IMR-90 (cell line): ENCODE results near the gene EZR.

Experiments
- BHLHE40 ChIP-seq: fragments of 150-350 bp; IDR thresholded peaks from 2 replicates; pipeline ENCODE4 v1.6.1; 2016; ENCODE audit warnings: mild to moderate bottlenecking, low read depth, low read length
- CEBPB ChIP-seq: IDR thresholded peaks from 2 replicates; pipeline ENCODE4 v1.6.1; 2012; ENCODE audit warnings: low read depth, low read length, improper control_type of control experiment
- MXI1 ChIP-seq: IDR thresholded peaks from 2 replicates; pipeline ENCODE4 v1.6.1; 2012; ENCODE audit warnings: low read depth, mild to moderate bottlenecking, low read length, moderate library complexity, borderline replicate concordance
- POLR2A ChIP-seq: IDR thresholded peaks from 2 replicates; pipeline ENCODE4 v1.6.1; 2012; ENCODE audit warnings: mild to moderate bottlenecking, low read depth, low read length
- RAD21 ChIP-seq: IDR thresholded peaks from 2 replicates; pipeline ENCODE4 v1.6.1; 2012; ENCODE audit warnings: low read length, improper control_type of control experiment
- SMC3 ChIP-seq: fragments of 150-350 bp; IDR thresholded peaks from 2 replicates; pipeline ENCODE4 v1.6.1; 2016; ENCODE audit warnings: low read depth, mild to moderate bottlenecking, antibody characterized with exemption, low read length, moderate library complexity
- TF ChIP-seq, protein P1 (sequence below): conservative IDR thresholded peaks from 2 replicates; pipeline ENCODE4 v1.5.1; 2012; ENCODE audit warnings: mild to moderate bottlenecking, low read depth, low read length, improper control_type of control experiment
- TF ChIP-seq, protein P2 (sequence below): fragments of 150-350 bp; IDR thresholded peaks from 2 replicates; pipeline ENCODE4 v1.6.1; 2017; ENCODE audit warnings: mild to moderate bottlenecking, antibody characterized with exemption, low read length, low read depth

DNA sequence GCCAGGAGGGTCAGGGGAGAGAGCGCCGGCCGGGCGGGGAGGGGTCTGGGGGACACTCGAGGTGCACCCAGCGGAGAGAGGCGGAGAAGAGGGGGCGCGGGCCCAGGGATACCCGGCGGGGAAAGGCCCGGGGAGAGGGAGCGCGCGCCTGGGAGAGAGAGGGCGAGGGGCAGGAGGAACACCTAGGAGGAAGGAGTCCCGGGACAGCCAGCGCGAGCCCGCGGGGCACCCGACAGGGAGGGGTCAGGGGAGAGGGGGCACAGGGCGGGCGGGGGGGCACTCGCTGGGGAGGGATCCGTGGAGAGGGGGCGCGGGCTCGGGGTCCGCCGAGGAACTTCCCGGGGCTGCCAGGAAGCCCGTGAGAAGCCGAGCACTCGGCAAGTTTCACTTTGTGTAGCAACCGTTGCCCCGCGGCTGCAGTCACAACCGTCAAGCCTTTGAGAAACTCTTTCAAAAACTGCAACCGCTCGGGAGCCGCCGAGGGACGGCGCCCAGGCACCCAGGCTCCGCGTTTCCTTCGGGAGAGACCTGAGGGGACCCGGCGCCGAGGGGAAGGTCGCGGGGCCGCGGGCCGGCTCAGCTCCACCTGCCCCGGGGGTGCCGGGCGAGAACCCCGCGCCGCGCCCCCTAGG lies 471 bp downstream of the EZR start:
- TF ChIP-seq POLR2A (no peak), RAD21 (no peak), SMC3 (no peak), MXI1 (no peak), BHLHE40 (no peak), CEBPB (no peak)
- TF ChIP-seq, protein P1, sequence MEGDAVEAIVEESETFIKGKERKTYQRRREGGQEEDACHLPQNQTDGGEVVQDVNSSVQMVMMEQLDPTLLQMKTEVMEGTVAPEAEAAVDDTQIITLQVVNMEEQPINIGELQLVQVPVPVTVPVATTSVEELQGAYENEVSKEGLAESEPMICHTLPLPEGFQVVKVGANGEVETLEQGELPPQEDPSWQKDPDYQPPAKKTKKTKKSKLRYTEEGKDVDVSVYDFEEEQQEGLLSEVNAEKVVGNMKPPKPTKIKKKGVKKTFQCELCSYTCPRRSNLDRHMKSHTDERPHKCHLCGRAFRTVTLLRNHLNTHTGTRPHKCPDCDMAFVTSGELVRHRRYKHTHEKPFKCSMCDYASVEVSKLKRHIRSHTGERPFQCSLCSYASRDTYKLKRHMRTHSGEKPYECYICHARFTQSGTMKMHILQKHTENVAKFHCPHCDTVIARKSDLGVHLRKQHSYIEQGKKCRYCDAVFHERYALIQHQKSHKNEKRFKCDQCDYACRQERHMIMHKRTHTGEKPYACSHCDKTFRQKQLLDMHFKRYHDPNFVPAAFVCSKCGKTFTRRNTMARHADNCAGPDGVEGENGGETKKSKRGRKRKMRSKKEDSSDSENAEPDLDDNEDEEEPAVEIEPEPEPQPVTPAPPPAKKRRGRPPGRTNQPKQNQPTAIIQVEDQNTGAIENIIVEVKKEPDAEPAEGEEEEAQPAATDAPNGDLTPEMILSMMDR = no peak
- TF ChIP-seq, protein P2, sequence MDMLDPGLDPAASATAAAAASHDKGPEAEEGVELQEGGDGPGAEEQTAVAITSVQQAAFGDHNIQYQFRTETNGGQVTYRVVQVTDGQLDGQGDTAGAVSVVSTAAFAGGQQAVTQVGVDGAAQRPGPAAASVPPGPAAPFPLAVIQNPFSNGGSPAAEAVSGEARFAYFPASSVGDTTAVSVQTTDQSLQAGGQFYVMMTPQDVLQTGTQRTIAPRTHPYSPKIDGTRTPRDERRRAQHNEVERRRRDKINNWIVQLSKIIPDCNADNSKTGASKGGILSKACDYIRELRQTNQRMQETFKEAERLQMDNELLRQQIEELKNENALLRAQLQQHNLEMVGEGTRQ = no peak
